BLaER1 treated with 17β-estradiol and CSF1 and Interleukin-3, amounts not matched to agents 10 nM and 100 nM (cell line): ENCODE measurements around the gene SLC37A1.

Source experiments
- H3K27ac ChIP-seq, 11 experiments: shearing (Covaris generic); formaldehyde crosslinking; 2 replicates each; pipeline ENCODE4 v1.8.1; 2022
- H3K27me3 ChIP-seq, 11 experiments: shearing (Covaris generic); formaldehyde crosslinking; 2 replicates each; pipeline ENCODE4 v1.8.1; 2022
- H3K36me3 ChIP-seq, 11 experiments: shearing (Covaris generic); formaldehyde crosslinking; 2 replicates each; pipeline ENCODE4 v1.8.1; 2022
- H3K4me1 ChIP-seq, 10 experiments: shearing (Covaris generic); formaldehyde crosslinking; 2 replicates each; pipeline ENCODE4 v1.8.1; 2022
- H3K4me2 ChIP-seq, 11 experiments: shearing (Covaris generic); formaldehyde crosslinking; 2 replicates each; pipeline ENCODE4 v1.8.1; 2022
- H3K4me3 ChIP-seq, 10 experiments: shearing (Covaris generic); formaldehyde crosslinking; 2 replicates each; pipeline ENCODE4 v1.8.1; 2022
- H3K9ac ChIP-seq, 11 experiments: shearing (Covaris generic); formaldehyde crosslinking; 2 replicates each; pipeline ENCODE4 v1.8.1; 2022
- H3K9me3 ChIP-seq, 11 experiments: shearing (Covaris generic); formaldehyde crosslinking; replicated peaks in 1 of 11; 2 replicates each; pipeline ENCODE4 v1.8.1; 2022
- H4K20me1 ChIP-seq, 11 experiments: shearing (Covaris generic); formaldehyde crosslinking; 2 replicates each; pipeline ENCODE4 v1.8.1; 2022
- Cebpa-rat ChIP-seq, 11 experiments: shearing (Covaris generic); IDR thresholded peaks; 2 replicates each; pipeline ENCODE4 v1.8.1; 2022

The SLC37A1 gene

GRCh38 chr21:42489006-42489563 lies 24.6 kb upstream of the SLC37A1 start:
- TF ChIP-seq Cebpa-rat (IDR thresholded peaks at IDR 0.05): no peak
- H3K9me3 ChIP-seq: peaks cover 0 to 10% (median 7%) of the 10 kb centered on the region in 11 experiments; a peak in 10 of 22 replicates
- H4K20me1 ChIP-seq: no peaks in the 10 kb centered on the region
- H3K36me3 ChIP-seq: no peaks in the 10 kb centered on the region
- H3K9ac ChIP-seq: no peak overlapping the region
- no peak overlapping the region for H3K4me2 ChIP-seq
- no peak overlapping the region for H3K27ac ChIP-seq
- H3K4me1 ChIP-seq: peaks cover 0 to 22% (median 14%) of the 10 kb centered on the region in 10 experiments; a peak in 11 of 20 replicates
- peaks cover 0 to 8% (median 0%) of the 10 kb centered on the region in 11 experiments; a peak in 1 of 22 replicates for H3K27me3 ChIP-seq
- no peak overlapping the region for H3K4me3 ChIP-seq

GRCh38 chr21:42489991-42490390 lies 23.7 kb upstream of the SLC37A1 start:
- no peak overlapping the region for H3K27ac ChIP-seq
- no peak overlapping the region for H3K4me2 ChIP-seq
- H3K9ac ChIP-seq: no peak overlapping the region
- H3K4me1 ChIP-seq: peaks cover 0 to 22% (median 14%) of the 10 kb centered on the region in 10 experiments; a peak in 11 of 20 replicates
- H4K20me1 ChIP-seq: no peaks in the 10 kb centered on the region
- H3K36me3 ChIP-seq: no peaks in the 10 kb centered on the region
- peaks cover 0 to 10% (median 7%) of the 10 kb centered on the region in 11 experiments; a peak in 10 of 22 replicates for H3K9me3 ChIP-seq
- H3K27me3 ChIP-seq: peaks cover 0 to 8% (median 0%) of the 10 kb centered on the region in 11 experiments; a peak in 1 of 22 replicates
- no peak for TF ChIP-seq Cebpa-rat (IDR thresholded peaks at IDR 0.05)
- H3K4me3 ChIP-seq: no peak overlapping the region

GRCh38 chr21:42490720-42491119 lies 22.9 kb upstream of the SLC37A1 start:
- H3K27ac ChIP-seq: no peak overlapping the region
- H3K9ac ChIP-seq: no peak overlapping the region
- no peak overlapping the region for H3K4me2 ChIP-seq
- H3K36me3 ChIP-seq: no peaks in the 10 kb centered on the region
- peaks cover 0 to 3% (median 0%) of the 10 kb centered on the region in 11 experiments; a peak in 1 of 22 replicates for H4K20me1 ChIP-seq
- H3K4me1 ChIP-seq: peaks cover 3 to 27% (median 18%) of the 10 kb centered on the region in 10 experiments; a peak in 19 of 20 replicates
- TF ChIP-seq Cebpa-rat (IDR thresholded peaks at IDR 0.05): no peak
- no peak overlapping the region for H3K4me3 ChIP-seq
- peaks cover 0 to 10% (median 7%) of the 10 kb centered on the region in 11 experiments; a peak in 10 of 22 replicates for H3K9me3 ChIP-seq
- H3K27me3 ChIP-seq: peaks cover 0 to 8% (median 0%) of the 10 kb centered on the region in 11 experiments; a peak in 1 of 22 replicates

- Histone ChIP-seq H3K9ac (no peak overlapping the region), H3K9me3 (peaks cover 0 to 10% (median 7%) of the 10 kb centered on the region in 11 experiments; a peak in 10 of 22 replicates), H4K20me1 (peaks cover 0 to 3% (median 0%) of the 10 kb centered on the region in 11 experiments; a peak in 1 of 22 replicates), H3K27me3 (peaks cover 0 to 8% (median 0%) of the 10 kb centered on the region in 11 experiments; a peak in 1 of 22 replicates), H3K4me2 (no peak overlapping the region), H3K36me3 (no peaks in the 10 kb centered on the region), H3K4me3 (no peak overlapping the region), H3K4me1 (peaks cover 4 to 24% (median 15%) of the 10 kb centered on the region in 10 experiments; a peak in 19 of 20 replicates), H3K27ac (no peak overlapping the region)
- TF ChIP-seq Cebpa-rat (IDR thresholded peaks at IDR 0.05): no peak
Observed at GRCh38 chr21:42491328-42491727, 22.3 kb upstream of the SLC37A1 start.

- Histone ChIP-seq H3K27ac (no peak overlapping the region), H3K4me3 (no peak overlapping the region), H3K36me3 (no peaks in the 10 kb centered on the region), H3K4me2 (peak overlapping the region in 8 of 11 experiments; percentile 1 to 54 (median 23); a peak in 12 of 22 replicates), H3K27me3 (peaks cover 0 to 8% (median 0%) of the 10 kb centered on the region in 11 experiments; a peak in 1 of 22 replicates), H4K20me1 (peaks cover 0 to 3% (median 0%) of the 10 kb centered on the region in 11 experiments; a peak in 1 of 22 replicates), H3K9ac (no peak overlapping the region), H3K4me1 (peaks cover 4 to 24% (median 19%) of the 10 kb centered on the region in 10 experiments; a peak in 19 of 20 replicates), H3K9me3 (peaks cover 0 to 10% (median 7%) of the 10 kb centered on the region in 11 experiments; a peak in 10 of 22 replicates)
- TF ChIP-seq Cebpa-rat (IDR thresholded peaks at IDR 0.05): no peak
Observed at GRCh38 chr21:42492201-42492600, 21.5 kb upstream of the SLC37A1 start.

GRCh38 chr21:42493109-42494060 lies 20.3 kb upstream of the SLC37A1 start:
- Histone ChIP-seq H3K4me2 (no peak overlapping the region), H3K9ac (no peak overlapping the region), H3K4me1 (peaks cover 4 to 24% (median 19%) of the 10 kb centered on the region in 10 experiments; a peak in 19 of 20 replicates), H3K9me3 (peaks cover 0 to 10% (median 7%) of the 10 kb centered on the region in 11 experiments; a peak in 10 of 22 replicates), H3K27me3 (peaks cover 0 to 8% (median 0%) of the 10 kb centered on the region in 11 experiments; a peak in 1 of 22 replicates), H4K20me1 (peaks cover 0 to 3% (median 0%) of the 10 kb centered on the region in 11 experiments; a peak in 1 of 22 replicates), H3K36me3 (no peaks in the 10 kb centered on the region), H3K27ac (no peak overlapping the region), H3K4me3 (no peak overlapping the region)
- TF ChIP-seq Cebpa-rat (IDR thresholded peaks at IDR 0.05): no peak

DNA sequence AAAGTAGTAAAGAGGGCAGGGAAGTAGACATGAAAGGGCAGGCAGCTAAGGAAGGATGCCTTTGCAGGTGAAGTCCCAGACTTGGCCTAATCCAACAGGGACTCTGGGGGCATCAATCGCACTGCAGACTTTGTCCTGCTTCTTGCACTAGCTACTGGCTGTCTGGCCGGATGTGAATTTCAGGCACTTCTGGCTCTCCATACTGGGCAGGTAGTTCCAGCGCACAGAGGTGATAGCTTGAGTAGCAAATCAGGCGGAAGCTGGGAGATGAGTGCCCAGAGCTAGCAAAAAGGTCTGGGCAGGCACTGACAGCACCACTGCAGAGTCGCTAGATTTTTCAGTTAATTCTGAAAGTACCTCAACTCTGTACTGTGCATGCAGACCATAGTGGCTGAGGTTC lies 18.6 kb upstream of the SLC37A1 start:
- TF ChIP-seq Cebpa-rat (IDR thresholded peaks at IDR 0.05): no peak
- Histone ChIP-seq H3K9ac (no peak overlapping the region), H3K27me3 (peaks cover 0 to 8% (median 0%) of the 10 kb centered on the region in 11 experiments; a peak in 1 of 22 replicates), H3K9me3 (no peaks in the 10 kb centered on the region), H3K27ac (no peak overlapping the region), H3K4me2 (peak overlapping the region in 3 of 11 experiments; percentile 92 to 99 (median 97); a peak in 3 of 22 replicates), H3K4me3 (peak overlapping the region in 1 of 10 experiments; percentile 63; a peak in 1 of 20 replicates), H3K4me1 (peaks cover 4 to 24% (median 19%) of the 10 kb centered on the region in 10 experiments; a peak in 19 of 20 replicates), H4K20me1 (peaks cover 0 to 3% (median 0%) of the 10 kb centered on the region in 11 experiments; a peak in 1 of 22 replicates), H3K36me3 (no peaks in the 10 kb centered on the region)

DNA sequence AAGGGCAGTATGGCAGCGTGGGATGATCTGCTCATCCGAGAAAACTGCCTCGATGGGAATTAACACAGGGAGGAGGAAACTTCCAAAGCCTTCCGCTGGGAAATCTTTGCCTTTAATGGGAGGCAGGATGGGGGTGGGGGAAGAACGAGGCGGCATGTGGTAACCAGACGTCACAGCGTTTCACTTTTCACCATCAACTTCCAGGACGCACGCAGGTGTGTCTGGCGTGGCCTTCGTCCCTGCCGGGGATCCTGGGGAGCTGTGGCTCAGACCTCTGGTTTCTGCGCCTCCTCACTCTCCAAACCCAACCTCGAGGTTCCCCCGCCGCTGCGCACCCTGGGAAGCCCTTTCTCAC lies 17.9 kb upstream of the SLC37A1 start:
- Histone ChIP-seq H3K27ac (peak overlapping the region in 1 of 11 experiments; percentile 72; a peak in 1 of 22 replicates), H3K27me3 (peaks cover 0 to 8% (median 0%) of the 10 kb centered on the region in 11 experiments; a peak in 1 of 22 replicates)

More for the DNA sequence above, 17.9 kb upstream of the SLC37A1 start:
- peaks cover 4 to 24% (median 19%) of the 10 kb centered on the region in 10 experiments; a peak in 19 of 20 replicates for H3K4me1 ChIP-seq
- H3K9me3 ChIP-seq: no peaks in the 10 kb centered on the region
- H3K4me2 ChIP-seq: peak overlapping the region; percentile 85 to 99 (median 93)
- no peaks in the 10 kb centered on the region for H3K36me3 ChIP-seq
- H3K9ac ChIP-seq: peak overlapping the region in 9 of 11 experiments; percentile 7 to 66 (median 51); a peak in 12 of 22 replicates
- H4K20me1 ChIP-seq: peaks cover 0 to 3% (median 0%) of the 10 kb centered on the region in 11 experiments; a peak in 1 of 22 replicates
- peak overlapping the region; percentile 62 to 76 (median 65) for H3K4me3 ChIP-seq
- TF ChIP-seq Cebpa-rat (IDR thresholded peaks at IDR 0.05): no peak
